ENCODE measurements around the gene CPSF3. TPM values are rescaled to one million over a fixed set of nuclear protein-coding genes. Genes with fewer than 3 reads are reported as not detected.

CPSF3 gene
- total RNA-seq, 2 donors from 2014 or later = 75.0 to 85.2 TPM

- Mint-ChIP-seq H3K4me3 (no peak overlapping the region), H3K36me3 (ENCODE audit: low read depth) (peaks cover 82% of the 10 kb centered on the region), H3K27ac (no peak overlapping the region), H3K4me1 (no peaks in the 10 kb centered on the region), H3K27me3 (ENCODE audit: insufficient read depth) (no peaks in the 10 kb centered on the region), H3K9me3 (no peaks in the 10 kb centered on the region)
- Histone ChIP-seq H3K9ac (ENCODE audit: extremely low read depth, low read length, poor library complexity, severe bottlenecking) (no peak overlapping the region), H3K36me3 (ENCODE audit: control insufficient read depth, insufficient read depth, low read length) (peaks cover 87% of the 10 kb centered on the region), H3K27ac (ENCODE audit: low read depth, low read length) (no peak overlapping the region), H3K27me3 (ENCODE audit: control insufficient read depth, insufficient read depth, low read length, poor library complexity, severe bottlenecking) (no peaks in the 10 kb centered on the region), H3K9me3 (ENCODE audit: control insufficient read depth, low read length) (no peaks in the 10 kb centered on the region), H3K4me1 (ENCODE audit: control insufficient read depth, insufficient read depth, low read length) (no peaks in the 10 kb centered on the region), H3K4me3 (ENCODE audit: low read length) (no peak overlapping the region)
- no peak for DNase-seq
- 88% methylated on average over 3 of the region's 3 CpGs for WGBS, 2 experiments (ENCODE audit: insufficient coverage in 1 of 2, insufficient read length in 1 of 2)
- no peak for TF ChIP-seq CTCF (conservative IDR thresholded peaks at IDR 0.05)
Measured at GRCh38 chr2:9493478-9493877, 70.0 kb downstream of the CPSF3 start.

GRCh38 chr2:9494081-9494480, 70.6 kb downstream of the CPSF3 start:
- WGBS, 2 experiments (ENCODE audit: insufficient coverage in 1 of 2, insufficient read length in 1 of 2) = 100% methylated on average over 1 of the region's 1 CpG; no CpG with 5 or more reads in 1 of the 2 experiments

GRCh38 chr2:9497017-9497416, 73.6 kb downstream of the CPSF3 start:
- no peak overlapping the region for H3K4me3 Mint-ChIP-seq
- H3K36me3 Mint-ChIP-seq (ENCODE audit: low read depth) = peaks cover 74% of the 10 kb centered on the region
- no peaks in the 10 kb centered on the region for H3K27me3 Mint-ChIP-seq (ENCODE audit: insufficient read depth)
- Histone ChIP-seq H3K27ac (ENCODE audit: low read depth, low read length) (no peak overlapping the region), H3K27me3 (ENCODE audit: control insufficient read depth, insufficient read depth, low read length, poor library complexity, severe bottlenecking) (no peaks in the 10 kb centered on the region), H3K36me3 (ENCODE audit: control insufficient read depth, insufficient read depth, low read length) (peaks cover 84% of the 10 kb centered on the region), H3K9ac (ENCODE audit: extremely low read depth, low read length, poor library complexity, severe bottlenecking) (no peak overlapping the region), H3K4me3 (ENCODE audit: low read length) (no peak overlapping the region), H3K4me1 (ENCODE audit: control insufficient read depth, insufficient read depth, low read length) (no peaks in the 10 kb centered on the region), H3K9me3 (ENCODE audit: control insufficient read depth, low read length) (no peaks in the 10 kb centered on the region)
- no peaks in the 10 kb centered on the region for H3K4me1 Mint-ChIP-seq
- no peak overlapping the region for H3K27ac Mint-ChIP-seq
- 94 to 100% methylated on average over 2 to 4 of the region's 4 CpGs for WGBS, 2 experiments (ENCODE audit: insufficient coverage in 1 of 2, insufficient read length in 1 of 2)
- no peak for TF ChIP-seq CTCF (conservative IDR thresholded peaks at IDR 0.05)
- H3K9me3 Mint-ChIP-seq = no peaks in the 10 kb centered on the region
- DNase-seq = no peak

More at GRCh38 chr2:9494081-9494480, 70.6 kb downstream of the CPSF3 start:
- Mint-ChIP-seq H3K4me3 (no peak overlapping the region), H3K4me1 (no peaks in the 10 kb centered on the region), H3K9me3 (no peaks in the 10 kb centered on the region), H3K36me3 (ENCODE audit: low read depth) (peaks cover 76% of the 10 kb centered on the region), H3K27me3 (ENCODE audit: insufficient read depth) (no peaks in the 10 kb centered on the region), H3K27ac (no peak overlapping the region)
- H3K27me3 ChIP-seq (ENCODE audit: control insufficient read depth, insufficient read depth, low read length, poor library complexity, severe bottlenecking) = no peaks in the 10 kb centered on the region
- H3K27ac ChIP-seq (ENCODE audit: low read depth, low read length) = no peak overlapping the region
- H3K9me3 ChIP-seq (ENCODE audit: control insufficient read depth, low read length) = no peaks in the 10 kb centered on the region
- no peak overlapping the region for H3K9ac ChIP-seq (ENCODE audit: extremely low read depth, low read length, poor library complexity, severe bottlenecking)
- no peak for DNase-seq
- no peaks in the 10 kb centered on the region for H3K4me1 ChIP-seq (ENCODE audit: control insufficient read depth, insufficient read depth, low read length)
- no peak for TF ChIP-seq CTCF (conservative IDR thresholded peaks at IDR 0.05)
- H3K4me3 ChIP-seq (ENCODE audit: low read length) = no peak overlapping the region
- peaks cover 87% of the 10 kb centered on the region for H3K36me3 ChIP-seq (ENCODE audit: control insufficient read depth, insufficient read depth, low read length)

All from endodermal cell (in vitro differentiated cells).